Breast epithelium (tissue), 3 donors: ENCODE results near the gene PITPNM3.

Source experiments
- CTCF ChIP-seq, 3 donors: fragments of 450-650 bp; IDR thresholded peaks; one replicate each; pipeline ENCODE4 v1.5.1; 2016 to 2017; ENCODE audit warnings: antibody characterized with exemption in 3 of 3, mild to moderate bottlenecking in 3 of 3, moderate library complexity in 3 of 3
- POLR2AphosphoS5 ChIP-seq, 3 donors: sonication (generic); formaldehyde crosslinking; IDR thresholded peaks; one replicate each; pipeline ENCODE4 v1.6.1; 2017; ENCODE audit warnings: antibody characterized with exemption in 3 of 3

GRCh38 chr17:6468051-6468790 is 88.1 kb downstream of the PITPNM3 start:
- TF ChIP-seq CTCF (IDR thresholded peaks at IDR 0.05) (no peak), POLR2AphosphoS5 (IDR thresholded peaks at IDR 0.05) (no peak)
